ENCODE data around the gene NINL. TPM values are rescaled to one million over a fixed set of nuclear protein-coding genes. Genes with fewer than 3 reads are reported as not detected.
"Not testable (repeated sequence)": the region's sequence is repeated elsewhere in the genome, so short reads cannot be mapped to it uniquely, and the experiment has no call there.

The NINL gene
- total RNA-seq, 1 donor: 8.2 TPM

DNA sequence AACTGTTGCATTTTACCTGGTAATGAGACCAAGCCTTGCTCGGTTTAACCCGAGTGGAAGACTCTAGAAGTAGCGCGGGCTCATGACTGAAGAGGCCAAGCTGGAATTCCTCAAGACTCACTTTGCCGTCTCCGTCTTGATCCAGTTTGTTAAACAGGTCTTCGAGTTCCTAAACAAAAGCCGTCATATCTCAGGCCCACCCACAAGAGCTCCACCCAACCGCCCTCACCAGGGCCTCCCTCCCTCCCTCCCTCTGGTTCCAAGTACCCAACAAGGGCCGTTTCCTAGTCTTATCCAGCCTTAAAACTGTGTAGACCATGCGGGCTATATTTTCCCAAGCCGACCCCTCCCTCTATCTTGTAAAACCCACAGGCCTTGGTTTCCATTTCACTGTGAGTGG lies 81.4 kb downstream of the NINL start:
- TF ChIP-seq, protein P1, sequence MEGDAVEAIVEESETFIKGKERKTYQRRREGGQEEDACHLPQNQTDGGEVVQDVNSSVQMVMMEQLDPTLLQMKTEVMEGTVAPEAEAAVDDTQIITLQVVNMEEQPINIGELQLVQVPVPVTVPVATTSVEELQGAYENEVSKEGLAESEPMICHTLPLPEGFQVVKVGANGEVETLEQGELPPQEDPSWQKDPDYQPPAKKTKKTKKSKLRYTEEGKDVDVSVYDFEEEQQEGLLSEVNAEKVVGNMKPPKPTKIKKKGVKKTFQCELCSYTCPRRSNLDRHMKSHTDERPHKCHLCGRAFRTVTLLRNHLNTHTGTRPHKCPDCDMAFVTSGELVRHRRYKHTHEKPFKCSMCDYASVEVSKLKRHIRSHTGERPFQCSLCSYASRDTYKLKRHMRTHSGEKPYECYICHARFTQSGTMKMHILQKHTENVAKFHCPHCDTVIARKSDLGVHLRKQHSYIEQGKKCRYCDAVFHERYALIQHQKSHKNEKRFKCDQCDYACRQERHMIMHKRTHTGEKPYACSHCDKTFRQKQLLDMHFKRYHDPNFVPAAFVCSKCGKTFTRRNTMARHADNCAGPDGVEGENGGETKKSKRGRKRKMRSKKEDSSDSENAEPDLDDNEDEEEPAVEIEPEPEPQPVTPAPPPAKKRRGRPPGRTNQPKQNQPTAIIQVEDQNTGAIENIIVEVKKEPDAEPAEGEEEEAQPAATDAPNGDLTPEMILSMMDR (IDR thresholded peaks at IDR 0.05; ENCODE audit: insufficient read depth, low read depth, low read length): no peak
- no peak for DNase-seq (ENCODE audit: low read depth)
- no peak overlapping the region for H3K4me3 ChIP-seq (ENCODE audit: low read depth, low read length)

DNA sequence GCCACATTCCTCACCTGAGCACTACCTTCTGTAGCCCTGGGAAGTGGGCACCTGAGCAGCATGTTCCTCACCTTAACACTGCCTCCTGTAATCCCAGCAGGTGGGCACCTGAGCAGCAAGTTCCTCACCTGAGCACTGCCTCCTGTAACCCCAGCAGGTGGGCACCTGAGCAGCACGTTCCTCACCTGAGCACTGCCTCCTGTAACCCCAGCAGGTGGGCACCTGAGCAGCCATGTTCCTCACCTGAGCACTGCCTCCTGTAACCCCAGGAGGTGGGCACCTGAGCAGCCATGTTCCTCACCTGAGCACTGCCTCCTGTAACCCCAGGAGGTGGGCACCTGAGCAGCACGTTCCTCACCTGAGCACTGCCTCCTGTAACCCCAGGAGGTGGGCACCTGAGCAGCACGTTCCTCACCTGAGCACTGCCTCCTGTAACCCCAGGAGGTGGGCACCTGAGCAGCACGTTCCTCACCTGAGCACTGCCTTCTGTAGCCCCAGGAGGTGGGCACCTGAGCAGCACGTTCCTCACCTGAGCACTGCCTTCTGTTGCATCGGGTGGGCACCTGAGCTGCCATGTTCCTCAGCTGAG lies 82.2 kb downstream of the NINL start:
- H3K4me3 ChIP-seq (ENCODE audit: low read depth, low read length); DNase-seq (ENCODE audit: low read depth): not testable (repeated sequence)

DNA sequence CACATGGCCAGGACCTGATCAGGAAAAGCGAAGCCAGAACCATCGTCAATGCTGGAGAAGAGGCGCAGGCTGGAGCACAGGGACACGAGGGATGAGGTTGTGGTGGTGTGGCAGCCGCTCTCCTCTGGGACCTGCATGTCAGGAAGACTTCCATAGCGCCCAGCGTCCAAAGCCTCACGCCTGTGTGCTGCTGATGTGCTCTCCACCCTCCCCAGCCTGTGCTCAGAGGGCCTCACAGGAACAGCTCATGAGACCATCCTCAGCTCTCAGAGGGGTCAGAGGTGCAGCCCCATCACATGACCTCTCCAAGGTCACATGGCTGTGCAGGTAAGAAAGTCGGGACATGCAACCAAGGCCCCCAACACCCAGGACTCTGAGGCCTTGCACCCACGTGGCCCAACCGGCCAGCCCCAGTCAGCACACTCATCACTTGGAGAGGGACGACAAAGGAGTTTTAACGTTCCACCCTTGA lies 84.4 kb downstream of the NINL start:
- no peak for DNase-seq (ENCODE audit: low read depth)
- TF ChIP-seq, protein P1 (IDR thresholded peaks at IDR 0.05; ENCODE audit: insufficient read depth, low read depth, low read length): no peak
- no peak overlapping the region for H3K4me3 ChIP-seq (ENCODE audit: low read depth, low read length)

DNA sequence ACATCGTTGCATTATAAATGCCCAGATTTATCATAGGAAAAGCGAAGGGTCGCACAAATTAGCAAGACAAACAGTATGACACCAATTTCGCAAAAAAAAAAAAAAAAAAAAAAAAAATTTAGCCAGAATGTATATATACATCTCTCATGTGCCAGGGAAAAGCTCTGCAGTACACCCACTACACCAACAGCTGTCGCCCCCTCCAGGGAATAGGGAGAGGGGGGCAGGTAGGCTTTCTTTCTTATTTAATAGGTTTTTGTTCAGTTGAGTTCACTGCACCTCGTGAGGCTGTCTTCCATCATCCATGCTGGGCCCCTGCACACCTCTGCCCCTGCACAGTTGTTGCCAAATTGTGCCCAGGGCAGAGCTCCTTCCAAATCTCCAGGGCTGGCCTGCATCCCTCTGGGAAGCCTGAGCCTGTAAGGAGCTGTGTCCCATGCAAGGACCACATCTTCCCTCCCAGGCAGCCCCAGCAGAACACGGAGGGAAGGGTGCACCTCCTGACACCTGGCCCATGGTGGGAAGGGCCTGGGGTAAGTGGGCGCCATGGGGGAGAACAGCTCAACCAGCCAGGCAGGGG lies 85.4 kb downstream of the NINL start:
- H3K4me3 ChIP-seq (ENCODE audit: low read depth, low read length): no peak overlapping the region
- TF ChIP-seq, protein P1 (IDR thresholded peaks at IDR 0.05; ENCODE audit: insufficient read depth, low read depth, low read length): no peak
- DNase-seq (ENCODE audit: low read depth): no peak

DNA sequence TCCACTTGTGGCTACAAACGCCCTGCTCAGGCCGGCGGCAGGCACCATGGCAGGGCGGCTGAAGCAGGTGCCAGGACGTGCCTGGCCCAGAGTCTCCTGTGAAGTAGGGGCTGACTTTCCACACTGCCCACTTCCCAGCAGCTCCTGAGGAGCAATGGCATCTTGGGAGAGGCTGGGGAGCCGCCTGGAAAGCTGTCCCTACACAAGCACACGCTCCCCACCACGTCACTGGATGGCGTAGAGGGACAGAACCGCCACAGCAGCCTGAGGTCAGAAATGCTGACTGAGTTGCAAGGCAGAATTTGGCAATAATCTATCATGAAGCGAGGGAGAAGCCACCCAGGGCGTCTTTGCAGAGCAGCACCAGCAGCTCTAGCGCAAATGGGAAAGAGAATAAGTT lies 86.3 kb downstream of the NINL start:
- H3K4me3 ChIP-seq (ENCODE audit: low read depth, low read length): no peak overlapping the region
- TF ChIP-seq, protein P1 (IDR thresholded peaks at IDR 0.05; ENCODE audit: insufficient read depth, low read depth, low read length): no peak
- no peak for DNase-seq (ENCODE audit: low read depth)

DNA sequence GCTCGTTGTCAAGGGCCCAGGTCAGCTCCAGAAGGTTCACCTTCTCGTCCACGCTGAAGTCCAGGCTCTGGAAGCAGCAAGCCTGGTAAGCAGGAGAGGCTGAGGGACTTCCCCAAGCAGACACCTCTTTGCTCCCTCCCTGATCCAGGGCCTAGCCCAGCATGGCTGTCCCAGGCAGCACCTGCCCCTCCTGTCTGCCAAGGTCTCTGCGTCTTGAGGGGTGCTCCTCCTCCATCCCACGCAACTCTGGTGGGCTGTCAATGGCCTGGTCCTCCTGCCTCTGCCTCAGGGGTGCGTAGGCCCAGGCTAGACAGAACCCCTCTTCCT lies 87.1 kb downstream of the NINL start:
- H3K4me3 ChIP-seq (ENCODE audit: low read depth, low read length): no peak overlapping the region
- DNase-seq (ENCODE audit: low read depth): no peak
- TF ChIP-seq, protein P1 (IDR thresholded peaks at IDR 0.05; ENCODE audit: insufficient read depth, low read depth, low read length): no peak

DNA sequence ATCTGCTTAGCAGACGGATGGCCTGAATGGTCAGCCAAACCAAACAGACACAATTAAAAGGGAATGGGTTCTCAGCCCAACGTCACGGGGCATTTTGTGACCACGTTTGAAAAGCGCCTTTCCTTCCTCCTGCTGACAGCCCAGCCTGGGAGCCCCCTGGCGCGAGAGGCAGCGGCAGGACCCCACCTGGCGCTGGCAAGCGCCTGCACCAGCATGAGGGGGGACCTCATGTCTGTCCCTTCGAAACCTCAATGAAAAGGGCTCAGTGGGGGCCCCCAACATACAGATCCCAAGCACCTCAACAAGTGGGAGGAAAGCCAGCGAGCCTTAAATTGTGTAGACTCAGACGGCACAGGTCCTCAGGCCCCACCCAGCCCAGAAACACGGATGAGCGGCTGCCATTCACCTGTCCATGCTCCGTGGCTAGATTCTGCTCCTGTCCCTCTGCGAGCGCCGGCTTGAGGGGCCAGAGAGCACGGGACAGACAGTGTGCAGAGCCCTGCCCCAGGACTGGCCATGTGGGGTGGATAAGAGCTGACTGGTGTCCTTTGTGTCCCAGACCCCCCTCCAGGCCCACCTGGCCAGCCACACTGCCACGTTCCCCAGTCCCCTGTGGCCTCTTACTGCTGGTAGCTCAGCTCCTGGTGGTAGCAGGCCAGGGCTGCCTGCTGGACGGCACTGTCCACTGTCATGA lies 87.6 kb downstream of the NINL start:
- no peak overlapping the region for H3K4me3 ChIP-seq (ENCODE audit: low read depth, low read length)
- TF ChIP-seq, protein P1 (IDR thresholded peaks at IDR 0.05; ENCODE audit: insufficient read depth, low read depth, low read length): no peak

More for the DNA sequence above, 87.6 kb downstream of the NINL start:
- no peak for DNase-seq (ENCODE audit: low read depth)

All from fibroblast of villous mesenchyme (primary cell).